HL-60/S4 treated with retinoic acid at 250 ng/mL for 4 days and 3 days (cell line): ENCODE data around the gene PPP1R15A.
"Not testable (repeated sequence)": the region's sequence is repeated elsewhere in the genome, so short reads cannot be mapped to it uniquely, and the experiment has no call there.

Experiments used
- in situ Hi-C: fragments of 300-500 bp; cut with MboI; formaldehyde crosslinking; loops from 2 replicates; pipeline ENCODE4 v1.7.0; 2022; ENCODE audit warnings: low sequenced_read_pairs

PPP1R15A gene

GRCh38 chr19:48910803-48911202, 38.6 kb downstream of the PPP1R15A start:
- in situ Hi-C loops: no loop called here

GRCh38 chr19:48913114-48913889, 41.1 kb downstream of the PPP1R15A start:
- in situ Hi-C loops: no loop called here

DNA sequence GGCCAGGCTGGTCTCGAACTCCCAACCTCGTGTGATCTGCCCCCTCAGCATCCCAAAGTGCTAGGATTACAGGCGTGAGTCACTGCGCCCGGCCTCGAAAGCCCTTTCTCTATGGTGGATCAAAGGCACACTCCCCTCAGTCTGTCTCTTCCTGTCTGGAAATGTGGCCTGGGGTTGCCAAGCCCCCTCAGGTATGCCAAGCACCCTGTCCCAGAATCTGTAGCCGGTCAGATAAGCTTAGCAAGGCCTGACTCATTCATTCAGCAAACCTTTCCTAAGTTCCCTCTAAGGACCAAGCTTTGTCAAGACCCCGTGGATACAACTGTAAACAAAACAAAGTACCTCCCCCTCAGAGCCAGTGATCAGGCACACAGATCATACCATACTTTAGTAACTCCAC, 42.0 kb downstream of the PPP1R15A start:
- in situ Hi-C loops: no loop called here

DNA sequence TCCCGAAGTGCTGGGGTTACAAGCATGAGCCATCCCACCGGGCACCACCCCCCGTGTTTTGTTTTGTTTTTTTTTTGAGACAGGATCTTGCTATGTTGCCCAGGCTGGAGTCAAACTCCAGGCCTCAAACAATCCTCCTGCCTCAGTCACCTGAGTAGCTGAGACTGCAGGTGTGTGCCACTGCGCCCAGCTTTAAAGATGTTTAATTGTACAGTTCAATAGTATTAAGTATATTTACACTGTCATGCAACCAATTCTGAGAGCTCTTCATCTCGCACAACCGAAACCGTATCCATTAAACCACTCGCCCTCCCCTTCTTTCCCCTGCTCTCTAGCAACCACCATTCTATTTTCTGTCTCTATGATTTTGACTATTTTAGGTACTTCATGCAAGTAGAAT, 43.5 kb downstream of the PPP1R15A start:
- in situ Hi-C loops: no loop called here

DNA sequence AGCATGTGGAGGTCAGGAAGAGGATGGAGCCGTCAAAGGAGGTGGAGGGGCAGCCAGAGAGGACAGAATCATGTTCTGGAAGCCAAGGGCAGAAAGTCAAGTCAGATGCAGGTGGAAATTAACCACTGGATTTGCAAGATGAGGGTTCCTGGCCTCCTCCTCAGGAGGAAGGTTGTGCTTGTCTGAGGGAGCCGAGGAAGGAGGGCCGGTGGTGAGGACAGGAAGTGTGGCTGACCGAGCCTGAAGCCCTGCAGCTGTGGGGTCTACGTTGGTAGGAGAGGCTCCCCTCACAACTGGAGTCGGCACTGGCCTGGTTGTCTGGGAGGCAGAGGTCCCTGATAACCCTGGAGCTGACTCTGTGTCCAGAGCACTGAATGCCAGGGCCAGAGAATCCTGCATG, 45.9 kb downstream of the PPP1R15A start:
- in situ Hi-C loops: no loop called here

GRCh38 chr19:48918801-48919247, 46.6 kb downstream of the PPP1R15A start:
- in situ Hi-C loops: no loop called here

DNA sequence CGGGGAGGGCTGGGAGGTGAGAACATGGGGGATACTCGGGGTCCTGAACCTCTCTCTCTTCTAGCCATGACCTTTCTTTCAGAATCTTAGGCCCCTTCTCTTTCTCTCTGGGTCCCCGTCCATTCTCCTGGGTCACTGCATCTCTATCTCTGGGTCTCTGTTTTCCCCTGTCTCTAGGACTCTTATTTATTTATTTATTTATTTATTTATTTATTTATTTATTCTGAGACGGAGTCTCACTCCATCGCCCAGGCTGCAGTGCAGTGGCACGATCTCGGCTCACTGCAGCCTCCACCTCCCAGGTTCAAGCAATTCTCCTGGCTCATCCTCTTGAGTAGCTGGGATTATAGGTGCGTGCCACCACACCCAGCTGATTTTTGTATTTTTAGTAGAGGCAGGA, 47.0 kb downstream of the PPP1R15A start:
- in situ Hi-C loops: not testable (repeated sequence)

- in situ Hi-C loops: no loop called here
Observed at GRCh38 chr19:48920949-48921348, 48.7 kb downstream of the PPP1R15A start.

GRCh38 chr19:48921721-48922500, 49.7 kb downstream of the PPP1R15A start:
- in situ Hi-C loops: no loop called here

DNA sequence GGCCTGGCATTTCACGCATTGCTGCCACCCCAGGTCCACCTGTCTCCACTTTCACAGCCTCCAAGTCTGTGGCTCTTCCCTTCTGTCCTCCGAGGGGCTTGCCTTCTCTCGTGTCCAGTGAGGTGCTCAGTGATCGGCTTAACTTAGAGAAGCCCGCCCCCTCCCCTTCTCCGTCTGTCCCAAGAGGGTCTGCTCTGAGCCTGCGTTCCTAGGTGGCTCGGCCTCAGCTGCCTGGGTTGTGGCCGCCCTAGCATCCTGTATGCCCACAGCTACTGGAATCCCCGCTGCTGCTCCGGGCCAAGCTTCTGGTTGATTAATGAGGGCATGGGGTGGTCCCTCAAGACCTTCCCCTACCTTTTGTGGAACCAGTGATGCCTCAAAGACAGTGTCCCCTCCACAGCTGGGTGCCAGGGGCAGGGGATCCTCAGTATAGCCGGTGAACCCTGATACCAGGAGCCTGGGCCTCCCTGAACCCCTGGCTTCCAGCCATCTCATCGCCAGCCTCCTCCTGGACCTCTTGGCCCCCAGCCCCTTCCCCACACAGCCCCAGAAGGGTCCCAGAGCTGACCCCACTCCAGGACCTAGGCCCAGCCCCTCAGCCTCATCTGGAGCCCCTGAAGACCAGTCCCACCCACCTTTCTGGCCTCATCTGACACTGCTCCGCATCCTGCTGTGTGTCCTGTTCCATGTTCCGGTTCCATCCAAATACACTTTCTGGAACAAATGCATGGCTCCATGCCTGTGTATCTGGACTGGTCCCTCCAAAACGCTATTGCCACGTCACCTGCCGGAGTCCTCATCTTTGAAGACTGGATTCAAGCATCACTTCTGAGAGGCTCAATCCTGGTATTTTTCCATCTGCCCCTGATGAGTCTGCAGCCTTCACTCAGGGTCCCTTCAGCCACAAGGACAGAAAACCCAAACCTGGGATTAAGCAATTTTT, 50.6 kb downstream of the PPP1R15A start:
- in situ Hi-C loops: no loop called here

DNA sequence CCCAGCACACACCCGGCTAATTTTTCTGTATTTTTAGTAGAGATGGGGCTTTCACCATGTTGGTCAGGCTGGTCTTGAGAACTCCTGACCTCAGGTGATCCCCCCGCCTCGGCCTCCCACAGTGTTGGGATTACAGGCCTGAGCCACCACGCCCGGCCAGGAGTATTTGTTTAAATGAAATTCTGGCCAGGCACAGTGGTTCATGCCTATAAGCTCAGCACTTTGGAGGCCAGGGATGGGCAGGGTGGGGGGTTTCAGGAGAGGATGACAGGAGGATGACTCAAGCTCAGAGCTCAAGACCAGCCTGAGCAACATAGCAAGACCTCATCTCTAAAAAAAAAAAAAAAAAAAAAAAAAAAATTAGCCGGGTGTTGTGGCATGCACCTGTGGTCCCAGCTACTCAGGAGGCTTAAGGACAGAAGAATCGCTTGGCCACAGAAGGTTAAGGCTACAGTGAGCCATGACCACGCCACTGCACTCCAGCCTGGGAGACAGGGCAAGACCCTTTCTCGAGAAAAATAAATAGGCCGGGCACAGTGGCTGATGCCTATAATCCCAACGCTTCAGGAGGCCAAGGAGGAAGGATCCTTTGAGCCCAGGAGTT, 53.1 kb downstream of the PPP1R15A start:
- in situ Hi-C loops: no loop called here
